ENCODE data around the gene PRKAR2B.

PRKAR2B gene

DNA sequence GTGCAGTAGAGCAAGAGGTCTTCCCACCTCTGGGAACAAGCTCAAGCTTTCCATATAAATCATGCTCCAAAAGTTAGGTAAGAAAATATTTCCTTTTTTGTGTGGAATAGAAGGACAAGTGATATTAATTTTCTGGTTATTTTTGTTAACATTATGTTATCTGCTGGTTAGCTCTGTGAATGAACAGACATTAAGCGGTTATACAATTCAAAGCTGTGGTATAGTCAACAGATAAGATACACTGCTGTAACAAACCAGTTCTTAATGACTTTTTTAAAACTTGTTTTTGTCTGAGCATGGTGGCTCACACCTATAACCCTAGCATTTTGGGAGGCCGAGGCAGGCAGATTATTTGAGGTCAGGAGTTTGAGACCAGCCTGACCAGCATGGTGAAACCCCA lies 43.0 kb upstream of the PRKAR2B start:
- Histone ChIP-seq H3K27ac (ENCODE audit: poor library complexity, severe bottlenecking) (no peak overlapping the region), H3K4me3 (ENCODE audit: severe bottlenecking) (no peak overlapping the region), H3K27me3 (ENCODE audit: insufficient read depth, poor library complexity, severe bottlenecking) (no peaks in the 10 kb centered on the region), H3K4me1 (ENCODE audit: insufficient read depth, poor library complexity, severe bottlenecking) (no peaks in the 10 kb centered on the region), H3K9me3 (ENCODE audit: severe bottlenecking) (no peaks in the 10 kb centered on the region), H3K36me3 (ENCODE audit: low read depth) (no peaks in the 10 kb centered on the region)
- DNase-seq (ENCODE audit: low spot score), result no peak
- no peak for ATAC-seq (ENCODE audit: low read depth)
- TF ChIP-seq, protein P1, sequence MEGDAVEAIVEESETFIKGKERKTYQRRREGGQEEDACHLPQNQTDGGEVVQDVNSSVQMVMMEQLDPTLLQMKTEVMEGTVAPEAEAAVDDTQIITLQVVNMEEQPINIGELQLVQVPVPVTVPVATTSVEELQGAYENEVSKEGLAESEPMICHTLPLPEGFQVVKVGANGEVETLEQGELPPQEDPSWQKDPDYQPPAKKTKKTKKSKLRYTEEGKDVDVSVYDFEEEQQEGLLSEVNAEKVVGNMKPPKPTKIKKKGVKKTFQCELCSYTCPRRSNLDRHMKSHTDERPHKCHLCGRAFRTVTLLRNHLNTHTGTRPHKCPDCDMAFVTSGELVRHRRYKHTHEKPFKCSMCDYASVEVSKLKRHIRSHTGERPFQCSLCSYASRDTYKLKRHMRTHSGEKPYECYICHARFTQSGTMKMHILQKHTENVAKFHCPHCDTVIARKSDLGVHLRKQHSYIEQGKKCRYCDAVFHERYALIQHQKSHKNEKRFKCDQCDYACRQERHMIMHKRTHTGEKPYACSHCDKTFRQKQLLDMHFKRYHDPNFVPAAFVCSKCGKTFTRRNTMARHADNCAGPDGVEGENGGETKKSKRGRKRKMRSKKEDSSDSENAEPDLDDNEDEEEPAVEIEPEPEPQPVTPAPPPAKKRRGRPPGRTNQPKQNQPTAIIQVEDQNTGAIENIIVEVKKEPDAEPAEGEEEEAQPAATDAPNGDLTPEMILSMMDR (IDR thresholded peaks at IDR 0.05; ENCODE audit: poor library complexity, severe bottlenecking), result no peak

DNA sequence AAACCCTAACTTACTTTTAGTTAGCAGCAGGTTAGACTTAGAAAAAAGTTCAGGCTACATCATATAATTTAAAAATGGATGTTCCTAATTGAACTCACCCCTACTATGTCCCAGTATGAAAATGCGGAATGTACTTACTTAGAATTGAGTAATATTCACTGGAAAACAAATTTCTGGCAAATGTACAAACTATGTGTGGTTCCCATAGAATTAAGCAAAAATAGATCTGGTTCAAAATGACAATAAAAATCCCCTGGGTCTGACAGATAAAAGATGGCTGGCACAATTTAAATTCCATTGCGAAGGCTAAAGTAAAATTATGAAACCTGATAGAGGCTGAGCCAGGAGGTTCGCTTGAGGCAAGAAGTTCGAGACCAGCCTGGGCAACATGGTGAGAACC lies 42.4 kb upstream of the PRKAR2B start:
- no peak overlapping the region for H3K27ac ChIP-seq (ENCODE audit: poor library complexity, severe bottlenecking)
- no peaks in the 10 kb centered on the region for H3K27me3 ChIP-seq (ENCODE audit: insufficient read depth, poor library complexity, severe bottlenecking)
- TF ChIP-seq, protein P1 (IDR thresholded peaks at IDR 0.05; ENCODE audit: poor library complexity, severe bottlenecking), result no peak
- ATAC-seq (ENCODE audit: low read depth) (no peak), DNase-seq (ENCODE audit: low spot score) (no peak)
- no peak overlapping the region for H3K4me3 ChIP-seq (ENCODE audit: severe bottlenecking)
- no peaks in the 10 kb centered on the region for H3K36me3 ChIP-seq (ENCODE audit: low read depth)
- H3K4me1 ChIP-seq (ENCODE audit: insufficient read depth, poor library complexity, severe bottlenecking), result no peaks in the 10 kb centered on the region
- no peaks in the 10 kb centered on the region for H3K9me3 ChIP-seq (ENCODE audit: severe bottlenecking)

DNA sequence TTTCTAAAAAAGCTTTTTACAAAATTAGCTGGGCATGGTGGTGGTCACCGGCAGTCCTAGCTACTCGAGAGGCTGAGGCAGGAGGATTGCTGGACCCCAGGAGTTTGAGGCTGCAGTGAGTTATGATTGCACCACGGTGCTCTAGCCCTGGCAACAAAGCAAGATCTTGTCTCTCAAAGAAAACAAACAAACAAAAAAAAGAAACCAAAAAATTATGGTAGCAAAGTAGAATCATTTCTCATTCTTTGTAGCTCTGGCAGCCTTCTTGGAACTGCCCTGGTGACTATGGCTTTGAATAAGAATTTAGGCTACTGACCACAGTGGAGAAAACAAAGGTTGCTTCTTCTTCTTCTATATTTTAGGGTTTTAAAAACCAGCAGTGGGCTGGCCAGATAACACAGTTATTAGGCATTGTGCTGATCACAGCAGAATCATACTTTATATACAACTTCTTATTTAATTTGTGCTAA lies 41.9 kb upstream of the PRKAR2B start:
- DNase-seq (ENCODE audit: low spot score) (no peak), ATAC-seq (ENCODE audit: low read depth) (no peak)
- TF ChIP-seq, protein P1 (IDR thresholded peaks at IDR 0.05; ENCODE audit: poor library complexity, severe bottlenecking), result no peak
- H3K4me1 ChIP-seq (ENCODE audit: insufficient read depth, poor library complexity, severe bottlenecking), result no peaks in the 10 kb centered on the region
- no peaks in the 10 kb centered on the region for H3K36me3 ChIP-seq (ENCODE audit: low read depth)
- H3K27me3 ChIP-seq (ENCODE audit: insufficient read depth, poor library complexity, severe bottlenecking), result no peaks in the 10 kb centered on the region
- no peaks in the 10 kb centered on the region for H3K9me3 ChIP-seq (ENCODE audit: severe bottlenecking)
- H3K4me3 ChIP-seq (ENCODE audit: severe bottlenecking), result no peak overlapping the region
- no peak overlapping the region for H3K27ac ChIP-seq (ENCODE audit: poor library complexity, severe bottlenecking)

DNA sequence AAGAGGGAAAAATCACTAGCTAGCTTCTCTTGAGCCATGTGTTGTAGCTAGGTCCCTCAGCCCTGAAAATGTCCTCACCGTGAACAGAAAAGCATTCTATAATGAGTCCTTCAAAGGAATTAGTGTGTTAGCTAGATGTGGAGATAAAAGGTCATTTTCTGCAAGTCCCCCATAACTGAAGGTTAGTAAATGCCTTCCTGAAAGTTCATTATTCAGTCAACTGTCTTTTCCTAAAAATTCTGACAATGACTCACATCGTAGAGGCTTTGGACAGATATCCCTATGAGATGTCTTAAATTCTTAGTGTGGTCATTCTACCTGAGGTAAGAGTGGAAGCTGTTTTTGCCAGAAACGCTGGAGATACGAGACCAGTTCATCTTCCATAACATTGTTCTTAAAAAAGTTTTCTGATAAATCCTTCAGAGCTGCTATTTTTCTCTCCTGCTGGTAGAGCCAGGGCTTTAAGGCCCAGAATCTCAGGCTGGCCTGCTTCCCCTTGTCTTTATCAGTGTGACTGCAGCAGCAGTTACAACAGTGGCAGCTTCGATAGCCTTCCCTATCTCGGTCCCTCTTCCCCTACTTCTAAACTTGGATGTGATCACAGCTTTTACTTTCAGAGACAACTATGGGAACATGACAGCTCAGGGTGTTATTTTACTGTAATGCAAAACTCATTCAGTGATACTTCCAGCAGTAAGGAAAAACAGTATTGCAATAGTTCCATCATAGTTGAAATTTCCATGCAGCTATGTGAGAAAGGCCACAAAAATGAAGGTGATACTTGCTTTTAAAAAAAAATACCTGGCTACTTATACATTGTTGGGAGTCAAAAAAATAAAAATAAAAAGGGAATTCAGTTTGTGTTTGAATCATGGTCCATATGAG lies 37.3 kb upstream of the PRKAR2B start:
- H3K9me3 ChIP-seq (ENCODE audit: severe bottlenecking), result no peaks in the 10 kb centered on the region
- DNase-seq (ENCODE audit: low spot score) (no peak), ATAC-seq (ENCODE audit: low read depth) (no peak)
- H3K4me3 ChIP-seq (ENCODE audit: severe bottlenecking), result no peak overlapping the region
- H3K36me3 ChIP-seq (ENCODE audit: low read depth), result no peaks in the 10 kb centered on the region
- no peaks in the 10 kb centered on the region for H3K27me3 ChIP-seq (ENCODE audit: insufficient read depth, poor library complexity, severe bottlenecking)
- no peak overlapping the region for H3K27ac ChIP-seq (ENCODE audit: poor library complexity, severe bottlenecking)
- no peaks in the 10 kb centered on the region for H3K4me1 ChIP-seq (ENCODE audit: insufficient read depth, poor library complexity, severe bottlenecking)
- TF ChIP-seq, protein P1 (IDR thresholded peaks at IDR 0.05; ENCODE audit: poor library complexity, severe bottlenecking), result no peak

DNA sequence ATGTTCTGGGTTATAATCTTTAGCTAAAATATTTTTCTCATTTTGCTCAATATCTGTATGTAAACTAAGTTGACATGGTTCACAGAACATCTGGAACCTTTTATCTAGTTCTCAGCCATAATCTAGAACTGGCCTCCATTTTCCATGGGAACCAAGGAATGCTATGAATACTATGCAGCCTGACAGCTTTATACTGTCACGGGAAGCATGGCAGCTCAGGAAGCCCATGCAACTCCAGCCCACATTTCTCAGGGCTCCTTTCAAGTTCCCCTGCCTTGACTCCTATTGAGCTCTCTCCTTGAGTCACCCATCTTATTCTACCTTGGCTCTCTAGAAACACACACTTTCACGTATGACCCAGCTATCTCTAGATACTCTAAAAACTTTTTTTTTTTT lies 36.6 kb upstream of the PRKAR2B start:
- no peaks in the 10 kb centered on the region for H3K36me3 ChIP-seq (ENCODE audit: low read depth)
- H3K4me3 ChIP-seq (ENCODE audit: severe bottlenecking), result no peak overlapping the region
- TF ChIP-seq, protein P1 (IDR thresholded peaks at IDR 0.05; ENCODE audit: poor library complexity, severe bottlenecking), result no peak
- H3K27me3 ChIP-seq (ENCODE audit: insufficient read depth, poor library complexity, severe bottlenecking), result no peaks in the 10 kb centered on the region
- H3K9me3 ChIP-seq (ENCODE audit: severe bottlenecking), result no peaks in the 10 kb centered on the region
- DNase-seq (ENCODE audit: low spot score) (no peak), ATAC-seq (ENCODE audit: low read depth) (no peak)
- H3K27ac ChIP-seq (ENCODE audit: poor library complexity, severe bottlenecking), result no peak overlapping the region
- no peaks in the 10 kb centered on the region for H3K4me1 ChIP-seq (ENCODE audit: insufficient read depth, poor library complexity, severe bottlenecking)

Data from RWPE2 (cell line).